Endothelial cell of umbilical vein (primary cell): ENCODE measurements around the gene SORT1. TPM values are rescaled to one million over a fixed set of nuclear protein-coding genes. Genes with fewer than 3 reads are reported as not detected.

Experiments
- BruUV-seq: library from RNA; stranded (reverse); fragments of 400-500 nt; replicated peaks from 2 replicates; lab custom pipeline; 2021; lab: Mats Ljungman, UMichigan
- CTCF ChIA-PET: fragments of 300-600, 350-600 bp; sonication (Branson Sonifier 250); formaldehyde crosslinking; loops from one replicate; lab custom pipeline; 2021; ENCODE audit warnings: antibody characterized with exemption, inconsistent platforms; lab: Charles Lee
- POLR2A ChIA-PET: fragments of 300-600, 350-600 bp; sonication (Branson Sonifier 250); formaldehyde crosslinking; loops from one replicate; lab custom pipeline; 2021; ENCODE audit warnings: antibody characterized with exemption, inconsistent platforms; lab: Charles Lee
- DNase-seq: peaks from one replicate; pipeline ENCODE4 v3.0.0-alpha.2; 2011; ENCODE audit warnings: low read depth, low spot score
- FAIRE-seq: peaks from 2 replicates; lab custom pipeline; 2011; peaks lifted over from hg19 to GRCh38; lab: Jason Lieb, UNC
- H2AFZ ChIP-seq: 2 replicates; pipeline ENCODE4 v1.6.0; 2012; ENCODE audit warnings: low read depth, low read length, control low read depth, inconsistent platforms
- H3K27ac ChIP-seq: 2 replicates; pipeline ENCODE4 v1.5.1; 2011; ENCODE audit warnings: low read depth, mild to moderate bottlenecking, control low read depth, low read length, moderate library complexity; ENCODE audit not compliant: insufficient read depth
- H3K27me3 ChIP-seq, 2 experiments: 2 replicates each; pipeline versions ENCODE4 v1.6.0 to v1.6.1; 2011; ENCODE audit warnings: low read length in 2 of 2, mixed read lengths in 1 of 2; ENCODE audit not compliant: control insufficient read depth in 2 of 2, insufficient read depth in 2 of 2
- H3K36me3 ChIP-seq, 2 experiments: 2 replicates in 1 of 2; 3 replicates in 1 of 2; pipeline ENCODE4 v1.5.1; 2011; ENCODE audit warnings: low read length in 2 of 2, mild to moderate bottlenecking in 1 of 2, moderate library complexity in 1 of 2; ENCODE audit not compliant: control insufficient read depth in 2 of 2, insufficient read depth in 2 of 2; ENCODE audit errors: extremely low read depth in 1 of 2
- H3K4me1 ChIP-seq: 3 replicates; pipeline ENCODE4 v1.5.1; 2011; ENCODE audit warnings: mild to moderate bottlenecking, low read length; ENCODE audit not compliant: control insufficient read depth, insufficient read depth; ENCODE audit errors: extremely low read depth
- H3K4me2 ChIP-seq: 2 replicates; pipeline ENCODE4 v1.6.1; 2011; ENCODE audit warnings: low read length, control low read depth, mixed read lengths; ENCODE audit not compliant: insufficient read depth
- H3K4me3 ChIP-seq, 3 experiments: fragments of 200-600 bp in 1 of 3; sonication (generic), shearing (Covaris generic) in 1 of 3; replicated peaks in 1 of 3; 2 replicates each; pipeline ENCODE4 v1.5.1; 2011 to 2016; ENCODE audit warnings: control low read depth in 3 of 3, low read length in 3 of 3, mild to moderate bottlenecking in 2 of 3, inconsistent platforms in 1 of 3, low read depth in 1 of 3, moderate library complexity in 1 of 3; ENCODE audit not compliant: insufficient read depth in 1 of 3
- H3K79me2 ChIP-seq: 2 replicates; pipeline ENCODE4 v1.6.0; 2012; ENCODE audit warnings: low read length, inconsistent platforms; ENCODE audit not compliant: control insufficient read depth, insufficient read depth
- H3K9ac ChIP-seq: replicated peaks from 2 replicates; pipeline ENCODE3; 2011; ENCODE audit warnings: low read length, control low read depth; ENCODE audit not compliant: insufficient read depth; ENCODE audit errors: extremely low read depth
- H3K9me1 ChIP-seq: replicated peaks from 3 replicates; pipeline ENCODE4 v1.6.0; 2011; ENCODE audit warnings: mild to moderate bottlenecking, low read length; ENCODE audit not compliant: control insufficient read depth, insufficient read depth; ENCODE audit errors: extremely low read depth
- H3K9me3 ChIP-seq: replicated peaks from 2 replicates; pipeline ENCODE4 v1.5.1; 2012; ENCODE audit warnings: low read length, inconsistent platforms; ENCODE audit not compliant: control insufficient read depth, insufficient read depth
- H4K20me1 ChIP-seq: replicated peaks from 2 replicates; pipeline ENCODE3; 2011; ENCODE audit warnings: mild to moderate bottlenecking, low read length; ENCODE audit not compliant: control insufficient read depth, insufficient read depth; ENCODE audit errors: extremely low read depth
- EZH2 ChIP-seq: IDR thresholded peaks from 2 replicates; pipeline ENCODE4 v1.6.1; 2012; ENCODE audit warnings: borderline replicate concordance, low read depth, mild to moderate bottlenecking, moderate library complexity, low read length, inconsistent platforms; ENCODE audit not compliant: severe bottlenecking
- FOS ChIP-seq: IDR thresholded peaks from 2 replicates; pipeline ENCODE4 v1.6.1; 2011; ENCODE audit warnings: mild to moderate bottlenecking, low read length, moderate library complexity, borderline replicate concordance; ENCODE audit not compliant: insufficient read depth
- GATA2 ChIP-seq: IDR thresholded peaks from 2 replicates; pipeline ENCODE4 v1.7.0; 2011; ENCODE audit warnings: low read depth, mild to moderate bottlenecking, moderate library complexity, mixed read lengths, low read length; ENCODE audit not compliant: insufficient read length, insufficient read depth
- JUN ChIP-seq: IDR thresholded peaks from 2 replicates; pipeline ENCODE4 v1.6.1; 2011; ENCODE audit warnings: borderline replicate concordance, low read depth; ENCODE audit not compliant: insufficient read length, insufficient read depth
- MYC ChIP-seq: IDR thresholded peaks from one replicate; pipeline ENCODE4 v1.6.1; 2011; ENCODE audit warnings: mild to moderate bottlenecking, low read depth, low read length
- POLR2A ChIP-seq: IDR thresholded peaks from 2 replicates; pipeline ENCODE4 v1.6.1; 2012; ENCODE audit warnings: low read depth, mild to moderate bottlenecking, control low read depth, low read length
- POLR2AphosphoS5 ChIP-seq: IDR thresholded peaks from 2 replicates; pipeline ENCODE4 v1.6.1; 2012; ENCODE audit warnings: low read depth, mild to moderate bottlenecking, control low read depth, low read length, moderate library complexity; ENCODE audit not compliant: insufficient read depth
- dilution Hi-C: fragments of 300-500 bp; cut with MboI; formaldehyde crosslinking; loops from one replicate; pipeline ENCODE4 v1.15.0; 2019; ENCODE audit warnings: low sequenced_read_pairs; ENCODE audit not compliant: extremely low pct_ligation_motif_present
- intact Hi-C: fragments of 100-400 bp; cut with micrococcal nuclease; formaldehyde crosslinking; loops from one replicate; pipeline ENCODE4 v1.10.0; 2022
- polyA plus RNA-seq, 4 experiments: library from polyadenylated mRNA; depleted of rRNA in 3 of 4; stranded (reverse) in 3 of 4; unstranded in 1 of 4; fragments of >200 nt; gene quantifications; 2 replicates each; pipeline versions ENCODE4 v1.2.1 to v1.2.3, GENCODE V29; 2011 to 2012; ENCODE audit warnings: missing spikeins in 1 of 4
- total RNA-seq: library from RNA; stranded (reverse); gene quantifications from 2 replicates; pipeline ENCODE4 v1.2.3, GENCODE V29; 2021
- TF ChIP-seq, protein P1 (sequence below): IDR thresholded peaks from 2 replicates; pipeline ENCODE4 v1.6.1; 2011; ENCODE audit not compliant: insufficient read depth, insufficient read length
- TF ChIP-seq, protein P2 (sequence below), 2 donors: IDR thresholded peaks; 1 replicate in 1 of 2; 2 replicates in 1 of 2; pipeline ENCODE4 v1.5.1; 2011; ENCODE audit warnings: low read length in 2 of 2, mild to moderate bottlenecking in 2 of 2, moderate library complexity in 2 of 2, control low read depth in 1 of 2, inconsistent platforms in 1 of 2, low read depth in 1 of 2; ENCODE audit not compliant: insufficient read depth in 1 of 2; ENCODE audit errors: extremely low read depth in 1 of 2

SORT1 gene
- total and polyA plus RNA-seq, 2 donors (not counting 3 experiments of a cell fraction or from before 2014, with no cell fraction given): 6.8 to 17.8 TPM

DNA sequence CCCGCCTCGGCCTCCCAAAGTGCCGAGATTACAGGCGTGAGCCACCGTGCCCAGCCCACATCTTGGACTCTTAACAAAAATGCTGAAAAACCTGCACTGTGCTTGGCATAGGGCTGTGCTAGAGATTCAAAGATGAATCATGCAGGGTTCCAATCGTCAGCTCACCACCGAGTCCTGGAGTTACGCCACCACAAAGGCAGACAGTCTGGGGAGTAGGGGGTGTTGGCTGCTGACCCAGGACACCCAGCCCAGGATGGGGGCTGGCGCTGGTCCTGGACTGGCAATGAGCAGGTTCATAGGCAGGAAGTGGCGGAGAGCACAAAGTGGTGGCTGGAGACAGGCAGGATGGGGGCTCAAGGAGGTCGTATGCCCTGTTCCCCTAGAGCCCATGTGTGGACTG is 130.8 kb downstream of the SORT1 start:
- Histone ChIP-seq H3K4me1 (no peaks in the 10 kb centered on the region), H3K9ac (no peak overlapping the region), H4K20me1 (no peaks in the 10 kb centered on the region), H3K79me2 (no peaks in the 10 kb centered on the region), H3K27me3 (no peaks in the 10 kb centered on the region), H2AFZ (no peak overlapping the region), H3K27ac (no peak overlapping the region), H3K4me3 (no peak overlapping the region), H3K9me1 (no peaks in the 10 kb centered on the region), H3K9me3 (no peaks in the 10 kb centered on the region), H3K4me2 (no peak overlapping the region), H3K36me3 (no peaks in the 10 kb centered on the region)
- no TSS peak for BruUV-seq
- no peak for TF ChIP-seq EZH2
- no peak for TF ChIP-seq POLR2A
- TF ChIP-seq GATA2: no peak
- TF ChIP-seq FOS: no peak
- TF ChIP-seq MYC: no peak
- TF ChIP-seq POLR2AphosphoS5: no peak
- no peak for TF ChIP-seq JUN
- TF ChIP-seq, protein P1, sequence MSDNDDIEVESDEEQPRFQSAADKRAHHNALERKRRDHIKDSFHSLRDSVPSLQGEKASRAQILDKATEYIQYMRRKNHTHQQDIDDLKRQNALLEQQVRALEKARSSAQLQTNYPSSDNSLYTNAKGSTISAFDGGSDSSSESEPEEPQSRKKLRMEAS: no peak
- TF ChIP-seq, protein P2, sequence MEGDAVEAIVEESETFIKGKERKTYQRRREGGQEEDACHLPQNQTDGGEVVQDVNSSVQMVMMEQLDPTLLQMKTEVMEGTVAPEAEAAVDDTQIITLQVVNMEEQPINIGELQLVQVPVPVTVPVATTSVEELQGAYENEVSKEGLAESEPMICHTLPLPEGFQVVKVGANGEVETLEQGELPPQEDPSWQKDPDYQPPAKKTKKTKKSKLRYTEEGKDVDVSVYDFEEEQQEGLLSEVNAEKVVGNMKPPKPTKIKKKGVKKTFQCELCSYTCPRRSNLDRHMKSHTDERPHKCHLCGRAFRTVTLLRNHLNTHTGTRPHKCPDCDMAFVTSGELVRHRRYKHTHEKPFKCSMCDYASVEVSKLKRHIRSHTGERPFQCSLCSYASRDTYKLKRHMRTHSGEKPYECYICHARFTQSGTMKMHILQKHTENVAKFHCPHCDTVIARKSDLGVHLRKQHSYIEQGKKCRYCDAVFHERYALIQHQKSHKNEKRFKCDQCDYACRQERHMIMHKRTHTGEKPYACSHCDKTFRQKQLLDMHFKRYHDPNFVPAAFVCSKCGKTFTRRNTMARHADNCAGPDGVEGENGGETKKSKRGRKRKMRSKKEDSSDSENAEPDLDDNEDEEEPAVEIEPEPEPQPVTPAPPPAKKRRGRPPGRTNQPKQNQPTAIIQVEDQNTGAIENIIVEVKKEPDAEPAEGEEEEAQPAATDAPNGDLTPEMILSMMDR (IDR thresholded peaks at IDR 0.05; ENCODE audit: extremely low read depth in 1 of 2, insufficient read depth in 1 of 2, low read depth in 1 of 2, low read length in 2 of 2): no peak
- ChIA-PET CTCF (interaction anchor here (2.0 to 5.5 kb wide), 3 partner anchors 10 to 265 kb away, joined by 9 to 124 read pairs (median 34); partner anchors contain the start of gene SORT1), POLR2A (interaction anchor here (0.5 kb wide), 1 partner anchor 268 kb away, joined by 3 read pairs; no protein-coding TSS in a partner anchor)
- dilution Hi-C loops: no loop called here
- no peak for DNase-seq
- FAIRE-seq: no peak
- intact Hi-C loops: no loop called here
